Activated naive CD8-positive, alpha-beta T cell treated with anti-CD3 and anti-CD28 coated beads, Interleukin-2, amount 50 U/mL, for 24 hours (primary cell): ENCODE results near the gene SLIT3.

Experiments
- ATAC-seq: fragments of 150-1000 bp; cut with Tn5 transposase; one replicate; pipeline ENCODE4 v1.10.0; 2021
- DNase-seq: peaks from one replicate; pipeline ENCODE4 v3.0.0; 2021
- H3K27ac Mint-ChIP-seq: one replicate; pipeline ENCODE4 v1.8.0; 2021; ENCODE audit warnings: mild to moderate bottlenecking, mixed read lengths
- H3K27me3 Mint-ChIP-seq: one replicate; pipeline ENCODE4 v1.8.0; 2021; ENCODE audit warnings: mixed read lengths
- H3K36me3 Mint-ChIP-seq: one replicate; pipeline ENCODE4 v1.8.0; 2021; ENCODE audit warnings: low read depth, mixed read lengths
- H3K4me1 Mint-ChIP-seq: one replicate; pipeline ENCODE4 v1.8.0; 2021; ENCODE audit warnings: mixed read lengths
- H3K4me3 Mint-ChIP-seq: one replicate; pipeline ENCODE4 v1.8.0; 2021; ENCODE audit warnings: mild to moderate bottlenecking, moderate library complexity, mixed read lengths
- H3K9me3 Mint-ChIP-seq: one replicate; pipeline ENCODE4 v1.8.0; 2021; ENCODE audit warnings: mixed read lengths

The SLIT3 gene

GRCh38 chr5:169289520-169289919 is 11.4 kb downstream of the SLIT3 start:
- Mint-ChIP-seq H3K9me3 (peaks cover 7% of the 10 kb centered on the region), H3K4me3 (no peak overlapping the region), H3K4me1 (no peaks in the 10 kb centered on the region), H3K36me3 (no peaks in the 10 kb centered on the region), H3K27ac (no peak overlapping the region), H3K27me3 (peaks cover 8% of the 10 kb centered on the region)
- ATAC-seq (no peak), DNase-seq (no peak)

- Mint-ChIP-seq H3K4me1 (no peaks in the 10 kb centered on the region), H3K4me3 (no peak overlapping the region), H3K9me3 (peaks cover 13% of the 10 kb centered on the region), H3K36me3 (no peaks in the 10 kb centered on the region), H3K27me3 (peaks cover 12% of the 10 kb centered on the region), H3K27ac (no peak overlapping the region)
- ATAC-seq (no peak), DNase-seq (no peak)
Measured at GRCh38 chr5:169288066-169288930, 12.6 kb downstream of the SLIT3 start.

GRCh38 chr5:169287529-169287928 is 13.4 kb downstream of the SLIT3 start:
- no peak overlapping the region for H3K4me3 Mint-ChIP-seq
- H3K4me1 Mint-ChIP-seq: no peaks in the 10 kb centered on the region
- no peak overlapping the region for H3K27ac Mint-ChIP-seq
- peaks cover 12% of the 10 kb centered on the region for H3K27me3 Mint-ChIP-seq
- H3K9me3 Mint-ChIP-seq: peaks cover 13% of the 10 kb centered on the region
- H3K36me3 Mint-ChIP-seq: no peaks in the 10 kb centered on the region
- ATAC-seq (no peak), DNase-seq (no peak)

GRCh38 chr5:169286572-169287300 is 14.2 kb downstream of the SLIT3 start:
- Mint-ChIP-seq H3K27me3 (peaks cover 12% of the 10 kb centered on the region), H3K36me3 (no peaks in the 10 kb centered on the region), H3K4me1 (no peaks in the 10 kb centered on the region), H3K27ac (no peak overlapping the region), H3K9me3 (peaks cover 13% of the 10 kb centered on the region), H3K4me3 (no peak overlapping the region)
- no peak for DNase-seq
- no peak for ATAC-seq

GRCh38 chr5:169283887-169284286 is 17.1 kb downstream of the SLIT3 start:
- Mint-ChIP-seq H3K4me3 (no peak overlapping the region), H3K27me3 (peaks cover 12% of the 10 kb centered on the region), H3K4me1 (no peaks in the 10 kb centered on the region), H3K36me3 (no peaks in the 10 kb centered on the region), H3K9me3 (peaks cover 13% of the 10 kb centered on the region), H3K27ac (no peak overlapping the region)
- DNase-seq: no peak
- no peak for ATAC-seq

- Mint-ChIP-seq H3K27ac (no peak overlapping the region), H3K36me3 (no peaks in the 10 kb centered on the region), H3K4me3 (no peak overlapping the region), H3K9me3 (peaks cover 13% of the 10 kb centered on the region), H3K4me1 (no peaks in the 10 kb centered on the region), H3K27me3 (peaks cover 3% of the 10 kb centered on the region)
- DNase-seq: no peak
- no peak for ATAC-seq
Measured at GRCh38 chr5:169281625-169282024, 19.3 kb downstream of the SLIT3 start.

- H3K4me1 Mint-ChIP-seq: no peaks in the 10 kb centered on the region
- DNase-seq (no peak), ATAC-seq (no peak)
- H3K27me3 Mint-ChIP-seq: peaks cover 3% of the 10 kb centered on the region
- H3K9me3 Mint-ChIP-seq: peaks cover 11% of the 10 kb centered on the region
- H3K27ac Mint-ChIP-seq: no peak overlapping the region
- H3K36me3 Mint-ChIP-seq: no peaks in the 10 kb centered on the region
- H3K4me3 Mint-ChIP-seq: no peak overlapping the region
Measured at GRCh38 chr5:169280696-169281095, 20.2 kb downstream of the SLIT3 start.

- DNase-seq (no peak), ATAC-seq (no peak)
- peaks cover 9% of the 10 kb centered on the region for H3K9me3 Mint-ChIP-seq
- H3K27ac Mint-ChIP-seq: no peak overlapping the region
- H3K27me3 Mint-ChIP-seq: peaks cover 3% of the 10 kb centered on the region
- H3K4me1 Mint-ChIP-seq: no peaks in the 10 kb centered on the region
- H3K36me3 Mint-ChIP-seq: no peaks in the 10 kb centered on the region
- H3K4me3 Mint-ChIP-seq: no peak overlapping the region
Measured at GRCh38 chr5:169280286-169280685, 20.7 kb downstream of the SLIT3 start.

- ATAC-seq (no peak), DNase-seq (no peak)
- peaks cover 3% of the 10 kb centered on the region for H3K27me3 Mint-ChIP-seq
- no peak overlapping the region for H3K27ac Mint-ChIP-seq
- H3K9me3 Mint-ChIP-seq: peaks cover 4% of the 10 kb centered on the region
- H3K4me1 Mint-ChIP-seq: no peaks in the 10 kb centered on the region
- H3K36me3 Mint-ChIP-seq: no peaks in the 10 kb centered on the region
- no peak overlapping the region for H3K4me3 Mint-ChIP-seq
Measured at GRCh38 chr5:169279125-169279524, 21.8 kb downstream of the SLIT3 start.

- no peak for DNase-seq
- ATAC-seq: no peak
- Mint-ChIP-seq H3K9me3 (no peaks in the 10 kb centered on the region), H3K27me3 (no peaks in the 10 kb centered on the region), H3K27ac (no peak overlapping the region), H3K4me1 (no peaks in the 10 kb centered on the region), H3K4me3 (no peak overlapping the region), H3K36me3 (no peaks in the 10 kb centered on the region)
Measured at GRCh38 chr5:169273881-169274280, 27.1 kb downstream of the SLIT3 start.

GRCh38 chr5:169273451-169273850 is 27.5 kb downstream of the SLIT3 start:
- Mint-ChIP-seq H3K9me3 (no peaks in the 10 kb centered on the region), H3K4me1 (no peaks in the 10 kb centered on the region), H3K4me3 (no peak overlapping the region), H3K36me3 (no peaks in the 10 kb centered on the region), H3K27ac (no peak overlapping the region), H3K27me3 (no peaks in the 10 kb centered on the region)
- no peak for DNase-seq
- ATAC-seq: no peak

GRCh38 chr5:169272731-169273427 is 28.1 kb downstream of the SLIT3 start:
- Mint-ChIP-seq H3K4me1 (no peaks in the 10 kb centered on the region), H3K27me3 (no peaks in the 10 kb centered on the region), H3K27ac (no peak overlapping the region), H3K4me3 (no peak overlapping the region), H3K36me3 (no peaks in the 10 kb centered on the region), H3K9me3 (no peaks in the 10 kb centered on the region)
- no peak for ATAC-seq
- DNase-seq: no peak

GRCh38 chr5:169272111-169272510 is 28.8 kb downstream of the SLIT3 start:
- H3K36me3 Mint-ChIP-seq: no peaks in the 10 kb centered on the region
- no peaks in the 10 kb centered on the region for H3K27me3 Mint-ChIP-seq
- no peaks in the 10 kb centered on the region for H3K4me1 Mint-ChIP-seq
- no peaks in the 10 kb centered on the region for H3K9me3 Mint-ChIP-seq
- no peak overlapping the region for H3K27ac Mint-ChIP-seq
- DNase-seq: no peak
- no peak for ATAC-seq
- no peak overlapping the region for H3K4me3 Mint-ChIP-seq

GRCh38 chr5:169270827-169271226 is 30.1 kb downstream of the SLIT3 start:
- ATAC-seq (no peak), DNase-seq (no peak)
- Mint-ChIP-seq H3K36me3 (no peaks in the 10 kb centered on the region), H3K9me3 (no peaks in the 10 kb centered on the region), H3K4me1 (no peaks in the 10 kb centered on the region), H3K4me3 (no peak overlapping the region), H3K27me3 (no peaks in the 10 kb centered on the region), H3K27ac (no peak overlapping the region)

GRCh38 chr5:169268019-169268418 is 32.9 kb downstream of the SLIT3 start:
- ATAC-seq (no peak), DNase-seq (no peak)
- Mint-ChIP-seq H3K27ac (no peak overlapping the region), H3K27me3 (no peaks in the 10 kb centered on the region), H3K4me1 (no peaks in the 10 kb centered on the region), H3K9me3 (no peaks in the 10 kb centered on the region), H3K36me3 (no peaks in the 10 kb centered on the region), H3K4me3 (no peak overlapping the region)
